Osteoblast (primary cell): ENCODE data around the gene COL15A1. TPM values are rescaled to one million over a fixed set of nuclear protein-coding genes. Genes with fewer than 3 reads are reported as not detected.

ENCODE experiments used
- DNase-seq: peaks from one replicate; pipeline ENCODE4 v3.0.0; 2011; ENCODE audit warnings: low spot score, mixed read lengths; ENCODE audit not compliant: insufficient read length; ENCODE audit errors: missing footprints
- H2AFZ ChIP-seq: 2 replicates; pipeline ENCODE4 v1.6.0; 2011; ENCODE audit warnings: mild to moderate bottlenecking, low read length
- H3K27ac ChIP-seq: 2 replicates; pipeline ENCODE4 v1.5.1; 2011; ENCODE audit warnings: mild to moderate bottlenecking, low read depth, low read length, moderate library complexity
- H3K27me3 ChIP-seq: 2 replicates; pipeline ENCODE4 v1.6.0; 2012; ENCODE audit warnings: mild to moderate bottlenecking, control low read depth, inconsistent platforms, low read length, moderate library complexity; ENCODE audit not compliant: insufficient read depth
- H3K36me3 ChIP-seq: 2 replicates; pipeline ENCODE4 v1.5.1; 2011; ENCODE audit warnings: mild to moderate bottlenecking, low read length, control low read depth, moderate library complexity; ENCODE audit not compliant: insufficient read depth
- H3K4me1 ChIP-seq: 2 replicates; pipeline ENCODE4 v1.5.1; 2011; ENCODE audit warnings: mild to moderate bottlenecking, low read length, control low read depth, moderate library complexity; ENCODE audit not compliant: insufficient read depth
- H3K4me2 ChIP-seq: 2 replicates; pipeline ENCODE4 v1.6.0; 2011; ENCODE audit warnings: mild to moderate bottlenecking, low read length; ENCODE audit not compliant: insufficient read depth
- H3K4me3 ChIP-seq: fragments of 200-600 bp; sonication (generic); 3 replicates; pipeline ENCODE4 v1.5.1; 2012; ENCODE audit warnings: mild to moderate bottlenecking, low read length, inconsistent platforms; ENCODE audit not compliant: insufficient read depth
- H3K79me2 ChIP-seq: 2 replicates; pipeline ENCODE4 v1.6.0; 2012; ENCODE audit warnings: mild to moderate bottlenecking, low read length, control low read depth, inconsistent platforms; ENCODE audit not compliant: insufficient read depth
- H3K9me3 ChIP-seq: 2 replicates; pipeline ENCODE4 v1.5.1; 2011; ENCODE audit warnings: low read depth, low read length, control low read depth
- H4K20me1 ChIP-seq: 2 replicates; pipeline ENCODE4 v1.6.0; 2012; ENCODE audit warnings: mild to moderate bottlenecking, low read length, control low read depth; ENCODE audit not compliant: insufficient read depth
- total RNA-seq: library from RNA; depleted of rRNA; stranded (reverse); fragments of >200 nt; gene quantifications from 2 replicates; pipeline ENCODE4 v1.2.3, GENCODE V29; 2012
- TF ChIP-seq, protein P1 (sequence below): IDR thresholded peaks from 2 replicates; pipeline ENCODE4 v1.5.1; 2011; ENCODE audit warnings: mild to moderate bottlenecking, low read depth, low read length, moderate library complexity; ENCODE audit errors: extremely low read depth

The COL15A1 gene
- total RNA-seq, 1 donor: 29.3 TPM

DNA sequence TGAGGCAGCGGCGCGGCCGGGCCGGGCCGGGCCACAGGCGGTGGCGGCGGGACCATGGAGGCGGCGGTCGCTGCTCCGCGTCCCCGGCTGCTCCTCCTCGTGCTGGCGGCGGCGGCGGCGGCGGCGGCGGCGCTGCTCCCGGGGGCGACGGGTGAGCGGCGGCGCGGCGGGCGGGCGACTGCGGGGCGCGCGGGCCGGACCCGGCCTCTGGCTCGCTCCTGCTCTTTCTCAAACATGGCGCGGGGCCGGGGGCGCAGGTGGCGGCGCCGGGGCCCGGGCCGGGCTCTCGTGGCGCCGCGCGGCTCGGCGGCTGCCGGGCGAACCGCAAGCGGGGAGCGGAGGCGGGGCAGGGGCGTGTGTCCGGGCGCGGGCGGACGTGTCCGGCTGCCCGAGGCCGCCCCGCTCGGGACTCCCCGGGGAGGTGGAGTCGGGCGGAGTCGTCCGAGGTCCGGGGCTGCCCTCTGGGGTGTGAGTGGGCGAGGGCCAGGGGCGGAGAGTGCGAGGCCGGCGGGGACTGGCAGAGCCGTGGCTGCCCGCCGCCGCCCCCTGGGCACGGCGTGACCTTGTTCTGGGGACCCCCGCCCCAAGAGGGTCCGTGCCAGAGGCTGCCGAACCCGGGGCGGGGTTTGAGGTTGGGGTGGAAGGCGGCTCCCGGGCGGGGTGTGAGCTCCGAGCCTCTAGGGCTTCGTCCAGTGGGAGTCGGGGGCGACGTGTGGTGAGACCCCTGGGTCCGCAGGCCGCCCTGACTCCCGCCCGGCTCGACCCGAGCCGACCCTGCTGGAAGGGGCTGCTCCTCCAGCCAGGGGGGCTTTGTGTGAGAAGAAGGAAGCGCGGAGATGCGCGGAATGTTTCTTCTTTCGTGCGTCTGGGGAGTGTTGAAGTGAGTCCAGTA is 161.7 kb downstream of the COL15A1 start:
- Histone ChIP-seq H3K79me2 (peaks cover 48% of the 10 kb centered on the region), H2AFZ (peak overlapping the region; percentile 66), H3K4me2 (peak overlapping the region; percentile 80), H3K4me1 (peaks cover 36% of the 10 kb centered on the region), H3K27ac (peak overlapping the region; percentile 94), H3K36me3 (no peaks in the 10 kb centered on the region), H3K27me3 (no peaks in the 10 kb centered on the region), H3K9me3 (no peaks in the 10 kb centered on the region), H4K20me1 (peaks cover 44% of the 10 kb centered on the region), H3K4me3 (peak overlapping the region; percentile 87)
- TF ChIP-seq, protein P1, sequence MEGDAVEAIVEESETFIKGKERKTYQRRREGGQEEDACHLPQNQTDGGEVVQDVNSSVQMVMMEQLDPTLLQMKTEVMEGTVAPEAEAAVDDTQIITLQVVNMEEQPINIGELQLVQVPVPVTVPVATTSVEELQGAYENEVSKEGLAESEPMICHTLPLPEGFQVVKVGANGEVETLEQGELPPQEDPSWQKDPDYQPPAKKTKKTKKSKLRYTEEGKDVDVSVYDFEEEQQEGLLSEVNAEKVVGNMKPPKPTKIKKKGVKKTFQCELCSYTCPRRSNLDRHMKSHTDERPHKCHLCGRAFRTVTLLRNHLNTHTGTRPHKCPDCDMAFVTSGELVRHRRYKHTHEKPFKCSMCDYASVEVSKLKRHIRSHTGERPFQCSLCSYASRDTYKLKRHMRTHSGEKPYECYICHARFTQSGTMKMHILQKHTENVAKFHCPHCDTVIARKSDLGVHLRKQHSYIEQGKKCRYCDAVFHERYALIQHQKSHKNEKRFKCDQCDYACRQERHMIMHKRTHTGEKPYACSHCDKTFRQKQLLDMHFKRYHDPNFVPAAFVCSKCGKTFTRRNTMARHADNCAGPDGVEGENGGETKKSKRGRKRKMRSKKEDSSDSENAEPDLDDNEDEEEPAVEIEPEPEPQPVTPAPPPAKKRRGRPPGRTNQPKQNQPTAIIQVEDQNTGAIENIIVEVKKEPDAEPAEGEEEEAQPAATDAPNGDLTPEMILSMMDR: no peak
- peak; percentile 97 for DNase-seq

DNA sequence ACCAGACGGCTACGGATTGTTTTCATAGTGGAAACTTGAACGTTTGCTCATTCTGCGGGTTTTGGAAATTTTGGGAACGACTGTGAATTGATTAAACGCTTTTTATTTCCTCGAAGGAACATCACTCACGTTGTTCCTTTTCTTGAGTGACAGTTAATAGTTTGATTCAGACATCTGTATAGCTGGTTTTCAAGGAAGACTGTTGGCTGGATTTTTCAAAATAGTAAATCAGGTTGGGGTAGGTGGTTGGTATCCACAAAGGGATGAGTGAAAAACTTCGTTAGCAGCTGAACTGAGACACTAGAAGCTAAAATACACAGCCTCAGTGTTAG is 162.3 kb downstream of the COL15A1 start:
- DNase-seq: no peak
- Histone ChIP-seq H3K4me2 (peak overlapping the region; percentile 80), H3K4me3 (peak overlapping the region; percentile 87), H3K79me2 (peaks cover 54% of the 10 kb centered on the region), H3K4me1 (peaks cover 36% of the 10 kb centered on the region), H2AFZ (peak overlapping the region; percentile 66), H3K27me3 (no peaks in the 10 kb centered on the region), H3K27ac (peak overlapping the region; percentile 94), H3K36me3 (no peaks in the 10 kb centered on the region), H3K9me3 (no peaks in the 10 kb centered on the region), H4K20me1 (peaks cover 50% of the 10 kb centered on the region)
- TF ChIP-seq, protein P1: no peak

DNA sequence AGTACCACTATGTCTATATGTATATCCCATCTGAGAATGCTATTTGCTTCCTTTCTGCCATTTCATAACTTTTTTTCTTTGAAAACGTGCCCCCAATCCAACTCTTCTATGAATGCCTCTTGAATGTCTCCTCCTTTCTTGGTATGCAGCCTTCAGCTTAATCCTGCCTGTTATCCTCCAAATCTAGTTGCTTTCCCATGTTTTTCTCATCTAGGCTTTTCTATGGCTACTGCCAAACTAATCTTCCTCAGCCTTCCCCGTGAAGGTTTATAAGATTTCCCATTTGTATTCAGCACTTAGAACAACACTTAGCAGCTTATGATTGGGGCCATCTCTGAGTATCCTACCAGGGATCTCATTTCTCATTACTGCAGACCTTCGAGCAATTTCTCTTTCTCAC is 163.7 kb downstream of the COL15A1 start:
- Histone ChIP-seq H3K27me3 (no peaks in the 10 kb centered on the region), H3K4me2 (peak overlapping the region; percentile 80), H3K27ac (peak overlapping the region; percentile 26), H3K4me1 (peaks cover 36% of the 10 kb centered on the region), H3K36me3 (no peaks in the 10 kb centered on the region), H3K79me2 (peaks cover 66% of the 10 kb centered on the region), H4K20me1 (peaks cover 59% of the 10 kb centered on the region), H3K4me3 (peak overlapping the region; percentile 87), H3K9me3 (no peaks in the 10 kb centered on the region), H2AFZ (no peak overlapping the region)
- peak; percentile 54 for DNase-seq
- TF ChIP-seq, protein P1: no peak

DNA sequence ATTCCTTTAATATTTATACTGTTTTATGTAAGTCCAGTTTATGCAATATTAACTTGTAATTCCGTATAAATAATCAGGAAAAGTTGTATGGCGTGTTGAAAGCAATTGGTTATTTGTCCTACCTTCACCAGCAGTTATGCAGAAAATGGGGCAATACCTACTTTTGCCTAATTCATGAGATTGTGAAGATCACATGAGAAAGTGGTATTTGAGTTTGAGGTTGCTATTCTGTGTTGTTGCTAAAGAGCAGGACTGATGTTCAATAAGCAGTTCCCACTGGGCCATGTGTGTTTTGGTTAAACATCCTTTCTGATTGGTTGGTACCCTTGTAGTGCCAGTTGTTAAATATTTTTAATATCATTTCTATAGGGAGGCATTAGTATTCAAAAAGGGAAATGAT is 164.4 kb downstream of the COL15A1 start:
- Histone ChIP-seq H3K36me3 (no peaks in the 10 kb centered on the region), H4K20me1 (peaks cover 66% of the 10 kb centered on the region), H3K9me3 (no peaks in the 10 kb centered on the region), H3K4me1 (peaks cover 39% of the 10 kb centered on the region), H2AFZ (no peak overlapping the region), H3K4me3 (no peak overlapping the region), H3K27ac (peak overlapping the region; percentile 26), H3K79me2 (peaks cover 73% of the 10 kb centered on the region), H3K4me2 (peak overlapping the region; percentile 80), H3K27me3 (no peaks in the 10 kb centered on the region)
- TF ChIP-seq, protein P1: no peak
- DNase-seq: no peak
